Prostate gland (tissue), 2 donors: Measurements from ENCODE around the gene SLC38A8. TPM values are rescaled to one million over a fixed set of nuclear protein-coding genes. Genes with fewer than 3 reads are reported as not detected.

ENCODE experiments used
- DNase-seq: peaks from one replicate; pipeline ENCODE4 v3.0.0-alpha.2; 2019; ENCODE audit warnings: low spot score
- H3K27ac ChIP-seq, 2 donors: fragments of 200-600 bp; sonication (generic); 2 replicates each; pipeline ENCODE4 v1.5.1; 2017 to 2019
- H3K27me3 ChIP-seq: fragments of 200-600 bp; sonication (generic); replicated peaks from 2 replicates; pipeline ENCODE4 v1.5.1; 2019; ENCODE audit not compliant: insufficient read depth
- H3K36me3 ChIP-seq, 2 donors: fragments of 200-600 bp; sonication (generic); 1 replicate in 1 of 2; 2 replicates in 1 of 2; pipeline versions ENCODE4 v1.5.1 to v1.8.1; 2017 to 2019
- H3K4me1 ChIP-seq: fragments of 200-600 bp; sonication (generic); replicated peaks from 2 replicates; pipeline ENCODE4 v1.5.1; 2019
- H3K4me3 ChIP-seq, 2 donors: fragments of 200-600 bp; sonication (generic); 2 replicates each; pipeline ENCODE4 v1.5.1; 2017 to 2019
- H3K9me3 ChIP-seq: fragments of 200-600 bp; sonication (generic); 2 replicates; pipeline ENCODE4 v1.5.1; 2017
- CTCF ChIP-seq, 4 experiments: fragments of 200-600 bp in 2 of 4; fragments of 450-650 bp in 2 of 4; sonication (generic) in 2 of 4; IDR thresholded peaks; 1 replicate in 3 of 4; 2 replicates in 1 of 4; pipeline ENCODE4 v1.5.1; 2016 to 2019; ENCODE audit warnings: antibody characterized with exemption in 4 of 4, mild to moderate bottlenecking in 2 of 4, moderate library complexity in 2 of 4
- POLR2A ChIP-seq: fragments of 450-650 bp; IDR thresholded peaks from one replicate; pipeline ENCODE4 v1.6.1; 2016; ENCODE audit warnings: antibody characterized with exemption, mild to moderate bottlenecking
- POLR2AphosphoS5 ChIP-seq: sonication (generic); formaldehyde crosslinking; IDR thresholded peaks from one replicate; pipeline ENCODE4 v1.6.1; 2017; ENCODE audit warnings: antibody characterized with exemption
- WGBS: methylation state at CpG from one replicate; pipeline ENCODE4 v1.1.5; 2018; 5-methylcytosine and 5-hydroxymethylcytosine counted together
- intact Hi-C: fragments of 100-400 bp; cut with DNase I; formaldehyde crosslinking; loops from one replicate; pipeline ENCODE4 v1.14.2; 2022
- total RNA-seq, 2 donors: library from RNA; depleted of rRNA; stranded (reverse); fragments of >200 nt; gene quantifications; one replicate each; pipeline ENCODE4 v1.1.0, GENCODE V29; 2016

SLC38A8 gene
- total RNA-seq, 2 donors from 2014 or later = not detected

DNA sequence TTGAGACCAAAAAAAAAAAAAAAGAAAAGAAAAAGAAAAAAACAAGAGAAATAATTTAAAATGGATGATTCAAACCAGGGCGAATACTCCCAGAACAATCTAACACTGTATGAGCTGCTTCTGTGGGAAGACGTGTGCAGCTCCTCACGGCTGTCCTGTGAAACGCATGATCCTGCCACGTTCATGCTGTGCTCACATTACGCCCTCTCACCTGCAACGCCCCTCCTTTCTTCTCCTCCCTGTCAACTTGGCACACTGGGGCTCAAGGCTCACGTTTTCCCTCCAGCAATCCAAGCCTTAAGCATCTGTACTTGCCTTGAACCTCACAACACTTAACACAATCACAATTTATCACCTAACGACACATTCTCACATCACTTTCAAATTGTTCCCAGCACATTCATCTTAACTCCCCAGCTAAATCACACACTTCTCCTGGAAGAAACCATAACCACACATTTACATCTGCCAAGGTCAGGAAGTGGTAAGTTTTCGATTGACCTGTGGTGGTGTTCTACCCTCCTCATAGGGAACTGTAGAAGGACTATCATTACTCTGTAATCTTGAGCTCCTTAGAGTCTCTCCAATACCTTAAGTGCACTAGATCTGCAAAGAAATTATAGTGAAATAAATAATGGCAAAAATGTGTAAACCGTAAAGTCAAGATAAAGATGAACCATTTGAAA is 45.0 kb upstream of the SLC38A8 start:
- Histone ChIP-seq H3K4me1 (peaks cover 4% of the 10 kb centered on the region), H3K27me3 (no peaks in the 10 kb centered on the region), H3K9me3 (no peaks in the 10 kb centered on the region), H3K27ac (no peak overlapping the region), H3K4me3 (no peak overlapping the region), H3K36me3 (peaks cover 3 to 17% of the 10 kb centered on the region in 2 donors)
- WGBS = 72% methylated on average over 11 of the region's 11 CpGs
- intact Hi-C loops = loop anchor here (5.0 to 10.0 kb wide), 2 partner anchors 90 to 397 kb away; no protein-coding TSS in a partner anchor
- no peak for TF ChIP-seq POLR2AphosphoS5
- TF ChIP-seq CTCF (IDR thresholded peaks at IDR 0.05) = no peak
- TF ChIP-seq POLR2A = no peak
- DNase-seq = no peak

GRCh38 chr16:84087001-84087400 is 44.4 kb upstream of the SLC38A8 start:
- Histone ChIP-seq H3K36me3 (peaks cover 3 to 12% of the 10 kb centered on the region in 2 donors), H3K4me1 (peaks cover 4% of the 10 kb centered on the region), H3K9me3 (no peaks in the 10 kb centered on the region), H3K27me3 (no peaks in the 10 kb centered on the region), H3K4me3 (no peak overlapping the region), H3K27ac (no peak overlapping the region)
- WGBS = 76% methylated on average over 12 of the region's 12 CpGs
- intact Hi-C loops = loop anchor here (5.0 to 10.0 kb wide), 2 partner anchors 90 to 398 kb away; no protein-coding TSS in a partner anchor
- DNase-seq = no peak
- TF ChIP-seq CTCF (IDR thresholded peaks at IDR 0.05) = no peak
- no peak for TF ChIP-seq POLR2A
- TF ChIP-seq POLR2AphosphoS5 = no peak

- peak overlapping the region in 1 of 2 donors; percentile 17 for H3K27ac ChIP-seq
- WGBS = 46% methylated on average over 11 of the region's 11 CpGs
- no peak for DNase-seq
- peaks cover 4% of the 10 kb centered on the region for H3K4me1 ChIP-seq
- no peak overlapping the region for H3K4me3 ChIP-seq
- no peaks in the 10 kb centered on the region for H3K9me3 ChIP-seq
- no peaks in the 10 kb centered on the region for H3K27me3 ChIP-seq
- intact Hi-C loops = loop anchor here (5.0 to 10.0 kb wide), 2 partner anchors 91 to 398 kb away; no protein-coding TSS in a partner anchor
- peaks cover 3 to 14% of the 10 kb centered on the region in 2 donors for H3K36me3 ChIP-seq
- TF ChIP-seq POLR2A (no peak), CTCF (IDR thresholded peaks at IDR 0.05) (no peak), POLR2AphosphoS5 (no peak)
These were observed 43.7 kb upstream of the SLC38A8 start for GRCh38 chr16:84086341-84086740.

DNA sequence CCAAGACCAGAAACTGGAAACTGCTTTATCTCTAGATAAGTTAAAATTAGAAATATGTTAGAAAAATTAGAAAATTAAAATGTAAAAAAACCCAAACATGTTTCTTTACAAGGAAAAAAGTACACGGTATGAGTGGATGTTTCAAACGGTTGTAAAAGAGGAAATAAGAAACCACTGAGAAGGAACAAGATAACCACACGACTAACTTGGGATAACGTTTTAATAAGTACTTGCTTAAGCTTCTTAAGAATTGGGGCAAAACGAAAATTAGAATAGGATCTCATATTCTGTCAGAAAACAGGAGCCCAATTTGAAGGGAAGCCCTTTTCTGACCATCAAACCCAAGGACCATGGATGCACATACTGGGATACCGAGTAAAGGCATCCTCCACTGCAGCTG is 43.2 kb upstream of the SLC38A8 start:
- no peak for DNase-seq
- H3K9me3 ChIP-seq = no peaks in the 10 kb centered on the region
- H3K4me3 ChIP-seq = no peak overlapping the region
- H3K27me3 ChIP-seq = no peaks in the 10 kb centered on the region
- no peak for TF ChIP-seq POLR2AphosphoS5
- no peak for TF ChIP-seq CTCF (IDR thresholded peaks at IDR 0.05)
- no peak for TF ChIP-seq POLR2A
- peak overlapping the region in 1 of 2 donors; percentile 17 for H3K27ac ChIP-seq
- H3K36me3 ChIP-seq = peaks cover 3 to 20% of the 10 kb centered on the region in 2 donors
- H3K4me1 ChIP-seq = peaks cover 4% of the 10 kb centered on the region
- intact Hi-C loops = loop anchor here (5.0 to 10.0 kb wide), 2 partner anchors 92 to 399 kb away; no protein-coding TSS in a partner anchor
- 37% methylated on average over 6 of the region's 6 CpGs for WGBS

DNA sequence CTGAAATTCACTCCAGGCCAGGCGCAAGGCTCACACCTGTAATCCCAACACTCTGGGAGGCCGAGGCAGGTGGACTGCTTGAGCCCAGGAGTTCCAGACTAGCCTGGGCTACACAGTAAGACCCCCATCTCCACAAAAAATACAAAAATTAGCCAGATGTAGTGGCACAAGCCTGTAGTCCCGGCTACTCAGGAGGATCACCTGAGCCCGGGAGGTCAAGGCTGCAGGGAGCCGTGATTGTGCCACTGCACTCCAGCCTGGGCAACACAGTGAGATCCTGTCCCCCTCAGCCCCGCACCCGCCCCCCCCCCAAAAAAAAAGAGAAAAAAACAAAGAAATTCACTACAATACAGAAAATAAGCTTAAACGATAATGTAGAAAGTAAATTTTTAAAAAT is 42.7 kb upstream of the SLC38A8 start:
- no peak for DNase-seq
- intact Hi-C loops = loop anchor here (5.0 to 10.0 kb wide), 2 partner anchors 92 to 400 kb away; no protein-coding TSS in a partner anchor
- Histone ChIP-seq H3K4me1 (peaks cover 4% of the 10 kb centered on the region), H3K27ac (peak overlapping the region in 1 of 2 donors; percentile 3), H3K27me3 (no peaks in the 10 kb centered on the region), H3K9me3 (no peaks in the 10 kb centered on the region), H3K4me3 (no peak overlapping the region), H3K36me3 (peaks cover 3 to 25% of the 10 kb centered on the region in 2 donors)
- 89% methylated on average over 8 of the region's 8 CpGs for WGBS
- no peak for TF ChIP-seq CTCF (IDR thresholded peaks at IDR 0.05)
- no peak for TF ChIP-seq POLR2A
- TF ChIP-seq POLR2AphosphoS5 = no peak
